NCI-H748 treated with DMSO at 0.1 percent for 48 hours (cell line): ENCODE measurements around the gene MECR.

Source experiments
- DNase-seq: peaks from one replicate; lab custom pipeline; 2025; lab: John Stamatoyannopoulos, UW

Gene MECR

DNA sequence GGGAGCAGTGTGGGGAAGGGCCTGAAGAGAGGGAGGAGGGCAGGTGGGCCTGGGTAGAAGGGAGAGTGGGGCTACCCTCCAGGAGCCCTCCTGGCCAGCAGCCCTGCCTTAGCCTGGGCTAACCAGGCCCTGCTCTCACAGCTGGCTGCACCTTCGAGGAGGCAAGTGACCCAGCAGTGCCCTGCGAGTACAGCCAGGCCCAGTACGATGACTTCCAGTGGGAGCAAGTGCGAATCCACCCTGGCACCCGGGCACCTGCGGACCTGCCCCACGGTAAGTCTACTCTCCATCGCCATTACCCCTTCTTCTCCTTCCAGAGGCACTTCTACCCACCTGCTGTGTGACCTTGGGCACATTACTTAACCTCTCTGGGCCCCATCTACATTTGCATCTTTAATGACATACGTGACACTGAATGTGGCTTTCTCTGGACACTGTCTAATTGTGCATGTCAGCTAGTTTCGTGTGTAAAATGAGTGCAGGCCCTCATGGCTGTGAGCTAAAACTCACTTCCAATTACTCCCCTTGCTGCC is 24.5 kb upstream of the MECR start:
- no peak for DNase-seq

DNA sequence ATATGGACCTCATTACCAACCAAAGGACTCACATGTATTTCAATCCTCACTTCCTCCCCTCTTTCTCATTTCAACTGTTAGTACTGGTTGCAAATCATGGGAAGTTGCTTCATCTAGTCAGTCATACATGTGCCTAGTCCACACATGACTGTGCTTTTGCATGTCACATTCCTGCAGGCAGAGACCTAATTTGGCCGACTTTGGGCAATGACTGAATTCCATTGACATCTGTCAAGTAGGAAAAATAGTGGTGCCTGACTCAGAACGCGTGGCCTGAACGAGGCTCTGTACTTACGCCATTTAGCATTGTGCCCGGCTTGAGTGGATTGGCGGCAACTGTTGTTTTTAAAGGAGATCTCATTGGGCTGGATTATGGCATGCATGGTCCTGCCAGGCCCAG is 23.6 kb upstream of the MECR start:
- DNase-seq: no peak

- no peak for DNase-seq
Observed at GRCh38 chr1:29253180-29253579, 22.4 kb upstream of the MECR start.

DNA sequence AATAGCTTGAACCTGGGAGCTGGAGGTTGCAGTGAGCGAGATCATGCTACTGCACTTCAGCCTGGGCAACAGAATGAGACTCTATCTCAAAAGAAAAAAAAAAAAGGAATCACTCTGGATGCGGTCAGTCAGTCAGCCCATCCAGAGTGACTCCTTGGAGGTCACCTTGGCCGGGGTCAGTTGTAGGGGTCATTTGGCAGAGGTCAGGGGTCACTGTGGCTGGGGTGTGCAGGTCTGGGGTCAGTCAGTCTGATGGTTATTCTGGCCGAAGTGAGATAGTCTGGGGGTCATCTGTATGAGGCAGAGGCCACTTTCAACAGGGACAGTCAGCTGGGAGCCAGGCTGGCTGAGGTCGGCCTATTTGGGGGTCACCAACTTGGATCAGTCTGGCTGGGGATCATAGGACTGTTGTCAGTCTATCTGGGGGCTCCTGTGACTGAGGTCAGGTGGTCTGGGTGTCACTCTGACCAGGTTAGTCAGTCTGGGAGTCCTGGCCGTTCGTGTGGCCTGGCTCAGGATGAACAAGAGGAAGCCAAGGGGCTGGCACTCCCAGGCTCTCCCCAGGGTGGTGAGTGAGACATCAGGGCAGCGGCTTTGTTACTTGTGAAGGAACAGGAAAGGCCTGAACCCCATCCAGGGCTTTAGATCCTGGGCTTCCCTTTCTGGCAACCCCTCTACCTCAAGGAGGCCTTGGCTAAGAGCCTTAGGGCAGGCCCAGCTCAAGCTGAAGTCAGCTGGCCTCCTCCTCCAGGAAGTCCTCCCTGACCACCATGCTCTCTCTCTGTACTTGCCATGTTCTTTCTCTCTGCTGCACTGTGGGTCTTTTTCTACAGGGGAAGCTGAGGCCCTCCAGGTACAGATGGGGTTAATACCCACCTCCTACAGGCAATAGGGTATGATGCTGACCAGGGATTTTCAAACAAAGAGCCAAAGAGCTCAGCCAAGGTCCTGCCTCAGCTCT is 20.7 kb upstream of the MECR start:
- DNase-seq: no peak

DNA sequence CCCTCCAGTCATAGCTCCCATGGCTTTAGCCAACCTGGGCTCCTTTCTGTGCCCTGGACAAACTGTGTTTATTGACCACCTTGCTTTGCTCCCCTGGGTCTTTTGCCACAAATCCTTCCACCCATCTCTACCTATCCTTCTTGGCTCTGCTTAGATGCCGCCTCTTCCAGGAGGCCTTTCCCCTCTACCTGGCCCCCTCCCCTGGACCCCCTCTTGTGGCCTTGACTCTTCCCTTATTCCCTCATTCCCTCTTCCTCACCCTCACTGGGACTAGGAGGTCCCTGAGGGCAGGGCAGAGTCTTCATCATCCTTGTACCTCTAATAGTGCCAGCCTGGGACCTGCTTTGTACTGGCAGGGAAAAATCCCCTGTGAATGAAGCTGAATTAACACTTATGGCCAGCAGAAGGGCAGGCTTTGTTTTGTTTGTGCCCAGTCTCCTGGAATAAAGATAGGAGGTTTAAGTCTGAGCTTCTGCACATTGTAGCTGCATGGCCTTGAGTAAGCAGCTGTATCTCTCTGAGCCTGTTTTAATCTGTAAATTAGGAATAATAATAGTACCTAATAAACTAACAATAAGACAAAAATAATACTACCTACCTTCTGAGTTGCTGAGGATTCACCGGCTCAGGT is 19.3 kb upstream of the MECR start:
- no peak for DNase-seq

- no peak for DNase-seq
Observed at GRCh38 chr1:29249170-29249691, 18.5 kb upstream of the MECR start.

- DNase-seq: no peak
Observed at GRCh38 chr1:29248409-29248808, 17.7 kb upstream of the MECR start.

- DNase-seq: no peak
Observed at GRCh38 chr1:29247571-29248273, 17.0 kb upstream of the MECR start.

GRCh38 chr1:29247044-29247443 is 16.3 kb upstream of the MECR start:
- DNase-seq: no peak

- no peak for DNase-seq
Observed at GRCh38 chr1:29245876-29246275, 15.1 kb upstream of the MECR start.

DNA sequence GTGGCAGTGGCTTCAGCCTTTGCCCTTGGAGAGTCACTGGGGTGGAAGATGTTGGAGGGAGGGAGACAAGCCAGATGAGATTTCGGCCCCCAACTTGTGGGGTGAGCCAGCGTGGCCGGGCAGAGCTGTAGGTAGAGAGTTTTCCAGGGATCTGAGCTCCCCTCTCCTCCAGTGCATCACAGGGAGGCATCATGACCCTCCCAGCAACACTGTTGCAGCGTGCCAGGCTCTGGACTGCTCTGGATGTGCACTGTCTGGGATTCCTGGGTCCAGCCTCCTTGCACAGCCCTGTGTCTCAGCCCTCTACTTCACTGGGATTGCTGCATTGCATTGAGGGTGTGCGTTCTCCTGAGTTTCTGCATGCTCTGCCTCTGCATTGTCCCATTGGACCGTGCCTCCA is 14.5 kb upstream of the MECR start:
- DNase-seq: no peak

GRCh38 chr1:29243871-29244200 is 13.1 kb upstream of the MECR start:
- DNase-seq: no peak

- no peak for DNase-seq
Observed at GRCh38 chr1:29243023-29243870, 12.5 kb upstream of the MECR start.

DNA sequence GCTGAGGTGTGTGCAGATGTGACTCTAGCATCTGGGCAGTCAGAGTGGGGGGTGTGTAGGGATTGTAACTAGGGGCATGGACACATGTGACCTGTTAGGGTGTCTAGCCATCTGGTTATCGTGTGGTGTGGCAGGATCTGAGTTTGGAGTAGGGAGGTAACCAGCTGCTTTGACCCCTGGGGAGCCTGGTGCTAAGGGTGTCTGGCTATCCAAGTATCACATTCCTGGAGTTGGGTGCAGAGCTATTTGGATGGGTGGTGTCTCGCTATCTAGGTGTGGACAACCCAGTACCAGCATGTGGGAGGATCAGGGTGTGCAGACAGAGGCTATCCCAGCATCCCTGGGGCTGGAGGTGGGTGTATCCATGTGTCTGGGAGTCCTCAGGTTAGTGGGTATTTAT is 10.3 kb upstream of the MECR start:
- DNase-seq: no peak

DNA sequence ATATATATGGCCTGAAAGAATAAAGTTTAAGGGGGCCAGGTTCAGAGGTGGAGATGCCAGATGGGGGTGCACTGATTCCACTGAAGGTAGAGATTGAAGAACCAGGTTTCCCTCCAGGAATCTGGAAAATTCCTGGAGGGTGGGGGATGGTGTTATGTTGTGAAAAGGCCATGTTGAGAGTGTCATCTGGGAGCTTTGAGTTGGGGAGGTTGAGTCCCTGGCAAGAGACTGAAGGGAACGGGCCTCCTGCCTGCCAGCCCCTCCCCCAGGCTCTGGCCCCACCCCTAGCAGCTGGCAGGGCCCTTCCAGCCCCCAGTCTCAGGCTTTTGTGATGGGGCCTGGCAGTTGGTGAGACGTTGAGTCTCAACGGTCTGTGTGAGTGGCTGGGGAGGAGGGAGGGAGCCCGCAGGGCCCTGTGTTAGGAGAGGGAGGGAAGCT is 9.7 kb upstream of the MECR start:
- no peak for DNase-seq

- DNase-seq: no peak
Observed at GRCh38 chr1:29239142-29239541, 8.4 kb upstream of the MECR start.

- no peak for DNase-seq
Observed at GRCh38 chr1:29238620-29239002, 7.9 kb upstream of the MECR start.

DNA sequence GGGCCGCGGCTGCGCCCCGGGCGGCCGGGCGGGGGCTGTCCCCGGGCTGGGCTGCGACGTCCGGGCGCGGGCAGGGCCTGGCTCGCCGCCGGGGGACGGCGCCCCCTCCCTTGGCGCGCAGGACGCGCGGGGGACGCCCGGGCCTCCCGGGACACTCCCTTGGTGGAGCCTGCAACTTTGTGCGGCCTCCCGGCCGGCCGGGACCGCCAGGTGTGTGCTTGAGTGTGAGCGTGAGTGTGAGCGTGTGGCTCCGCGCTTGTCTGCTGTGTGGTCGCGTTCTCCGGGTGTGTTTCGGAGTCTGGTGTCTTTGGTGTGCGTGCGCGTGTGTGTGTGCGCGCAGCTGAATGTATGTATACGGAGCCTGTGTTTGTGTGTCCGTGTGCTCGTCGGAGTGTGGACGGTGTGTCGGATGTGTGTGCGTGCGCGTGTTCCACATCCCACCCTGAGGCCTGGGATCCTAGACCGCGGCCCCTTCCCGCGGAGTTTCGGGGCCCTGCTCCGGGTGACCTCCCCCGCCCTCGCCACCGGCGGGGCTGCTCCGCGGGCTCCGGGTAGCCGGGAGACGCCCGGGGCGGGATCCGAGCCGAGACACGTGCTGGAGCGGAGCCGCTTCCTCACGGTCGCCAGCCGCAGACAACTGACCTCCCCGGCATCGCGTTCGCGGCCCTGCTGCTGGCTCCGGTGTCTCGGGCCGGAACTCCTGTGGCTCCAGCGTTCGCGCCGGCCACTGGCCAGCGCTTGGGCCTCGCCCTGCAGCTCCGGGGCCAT is 7.3 kb upstream of the MECR start:
- DNase-seq: no peak

DNA sequence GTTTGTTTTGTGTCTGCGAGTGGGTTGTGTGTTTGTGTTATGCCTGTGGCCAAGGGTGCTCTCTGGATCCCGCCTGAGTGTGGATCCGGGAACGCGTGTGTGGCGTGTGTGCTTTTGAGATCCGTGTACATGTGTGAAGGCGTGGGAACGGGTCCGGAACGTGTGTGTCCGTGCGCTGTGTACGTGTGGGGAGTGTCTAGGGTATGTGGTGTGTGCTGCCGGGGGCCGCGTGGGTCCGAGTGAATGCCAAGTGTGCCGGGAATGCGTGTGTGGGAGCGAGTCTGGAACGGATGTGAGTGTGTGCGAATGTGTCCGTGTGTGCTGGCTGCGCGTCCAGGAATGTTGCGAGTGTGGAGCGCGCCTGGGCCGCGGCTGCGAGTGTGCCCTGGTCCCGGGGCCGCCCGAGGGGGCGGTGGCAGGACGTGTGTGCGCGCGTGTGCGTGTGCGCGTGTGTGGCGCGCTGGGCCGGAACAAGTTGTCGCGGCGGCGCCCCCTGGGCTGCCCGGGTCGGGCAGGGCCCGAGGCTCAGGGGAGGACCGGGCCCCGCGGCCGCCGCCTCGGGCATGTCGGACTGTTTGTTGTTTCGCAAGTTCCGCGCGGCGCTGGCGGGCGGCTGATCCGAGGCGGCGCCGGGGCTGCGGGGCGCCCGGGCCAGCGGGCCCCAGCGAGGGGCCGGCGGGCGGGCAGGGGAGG is 6.5 kb upstream of the MECR start:
- no peak for DNase-seq

DNA sequence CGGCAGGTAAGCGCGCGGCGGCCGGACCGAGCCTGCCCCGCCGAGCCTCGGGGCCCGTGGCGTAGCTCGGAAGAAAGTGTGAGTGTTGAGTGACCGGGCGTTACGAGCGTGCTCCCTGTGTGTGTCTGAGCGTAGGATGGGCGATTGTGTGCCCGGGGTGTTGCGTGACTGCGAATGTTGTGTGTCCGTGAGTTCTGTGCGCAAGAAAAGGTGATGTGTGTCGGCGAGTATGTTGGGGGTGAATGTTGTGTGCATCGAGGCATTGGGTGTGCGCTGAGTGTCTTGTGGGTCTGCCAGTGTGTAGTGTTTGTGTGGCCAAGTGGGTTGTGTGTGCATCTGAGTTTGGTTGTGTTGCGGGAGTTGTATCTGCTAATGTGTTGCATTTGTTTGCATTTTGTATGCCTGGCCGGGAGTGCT is 6.0 kb upstream of the MECR start:
- no peak for DNase-seq
